Measurements from ENCODE around the gene AURKAIP1. TPM values are rescaled to one million over a fixed set of nuclear protein-coding genes. Genes with fewer than 3 reads are reported as not detected.

Gene AURKAIP1
- polyA plus RNA-seq, 1 donor: 71.7 TPM

- DNase-seq: no peak
Observed at GRCh38 chr1:1345860-1346500, 29.0 kb downstream of the AURKAIP1 start.

- no peak for DNase-seq
Observed at GRCh38 chr1:1345384-1345783, 29.6 kb downstream of the AURKAIP1 start.

- DNase-seq: no peak
Observed at GRCh38 chr1:1344655-1345361, 30.2 kb downstream of the AURKAIP1 start.

GRCh38 chr1:1343811-1344421, 31.1 kb downstream of the AURKAIP1 start:
- DNase-seq: no peak

- DNase-seq: no peak
Observed at GRCh38 chr1:1342584-1343115, 32.4 kb downstream of the AURKAIP1 start.

GRCh38 chr1:1342061-1342562, 32.9 kb downstream of the AURKAIP1 start:
- DNase-seq: no peak

GRCh38 chr1:1341549-1342021, 33.4 kb downstream of the AURKAIP1 start:
- DNase-seq: no peak

- DNase-seq: no peak
Observed at GRCh38 chr1:1340791-1341548, 34.0 kb downstream of the AURKAIP1 start.

- DNase-seq: no peak
Observed at GRCh38 chr1:1340185-1340584, 34.8 kb downstream of the AURKAIP1 start.

- DNase-seq: no peak
Observed at GRCh38 chr1:1338278-1338677, 36.7 kb downstream of the AURKAIP1 start.

- DNase-seq: no peak
Observed at GRCh38 chr1:1337793-1338147, 37.2 kb downstream of the AURKAIP1 start.

GRCh38 chr1:1336931-1337792, 37.8 kb downstream of the AURKAIP1 start:
- no peak for DNase-seq

- DNase-seq: no peak
Observed at GRCh38 chr1:1336446-1336845, 38.6 kb downstream of the AURKAIP1 start.

GRCh38 chr1:1335792-1336248, 39.2 kb downstream of the AURKAIP1 start:
- no peak for DNase-seq

GRCh38 chr1:1335283-1335682, 39.7 kb downstream of the AURKAIP1 start:
- DNase-seq: no peak

GRCh38 chr1:1334835-1335234, 40.2 kb downstream of the AURKAIP1 start:
- DNase-seq: no peak

GRCh38 chr1:1333551-1334241, 41.3 kb downstream of the AURKAIP1 start:
- DNase-seq: no peak

- DNase-seq: no peak
Observed at GRCh38 chr1:1332774-1333480, 42.1 kb downstream of the AURKAIP1 start.

- DNase-seq: no peak
Observed at GRCh38 chr1:1332031-1332755, 42.8 kb downstream of the AURKAIP1 start.
